Choroid plexus epithelial cell (primary cell): ENCODE results near the gene STARD8.

Experiments
- DNase-seq: peaks from one replicate; pipeline ENCODE4 v3.0.0-alpha.2; 2010; ENCODE audit warnings: low read depth
- H3K4me3 ChIP-seq: 2 replicates; pipeline ENCODE4 v1.5.1; 2011; ENCODE audit warnings: low read depth, mild to moderate bottlenecking, control low read depth, low read length, moderate library complexity
- TF ChIP-seq, protein P1 (sequence below): conservative IDR thresholded peaks from 2 replicates; pipeline ENCODE4 v1.5.1; 2011; ENCODE audit warnings: low read depth, mild to moderate bottlenecking, control low read depth, inconsistent platforms, low read length, moderate library complexity

STARD8 gene

GRCh38 chrX:68671221-68671620 lies 23.8 kb downstream of the STARD8 start:
- no peak for DNase-seq
- no peak overlapping the region for H3K4me3 ChIP-seq
- TF ChIP-seq, protein P1, sequence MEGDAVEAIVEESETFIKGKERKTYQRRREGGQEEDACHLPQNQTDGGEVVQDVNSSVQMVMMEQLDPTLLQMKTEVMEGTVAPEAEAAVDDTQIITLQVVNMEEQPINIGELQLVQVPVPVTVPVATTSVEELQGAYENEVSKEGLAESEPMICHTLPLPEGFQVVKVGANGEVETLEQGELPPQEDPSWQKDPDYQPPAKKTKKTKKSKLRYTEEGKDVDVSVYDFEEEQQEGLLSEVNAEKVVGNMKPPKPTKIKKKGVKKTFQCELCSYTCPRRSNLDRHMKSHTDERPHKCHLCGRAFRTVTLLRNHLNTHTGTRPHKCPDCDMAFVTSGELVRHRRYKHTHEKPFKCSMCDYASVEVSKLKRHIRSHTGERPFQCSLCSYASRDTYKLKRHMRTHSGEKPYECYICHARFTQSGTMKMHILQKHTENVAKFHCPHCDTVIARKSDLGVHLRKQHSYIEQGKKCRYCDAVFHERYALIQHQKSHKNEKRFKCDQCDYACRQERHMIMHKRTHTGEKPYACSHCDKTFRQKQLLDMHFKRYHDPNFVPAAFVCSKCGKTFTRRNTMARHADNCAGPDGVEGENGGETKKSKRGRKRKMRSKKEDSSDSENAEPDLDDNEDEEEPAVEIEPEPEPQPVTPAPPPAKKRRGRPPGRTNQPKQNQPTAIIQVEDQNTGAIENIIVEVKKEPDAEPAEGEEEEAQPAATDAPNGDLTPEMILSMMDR = no peak

DNA sequence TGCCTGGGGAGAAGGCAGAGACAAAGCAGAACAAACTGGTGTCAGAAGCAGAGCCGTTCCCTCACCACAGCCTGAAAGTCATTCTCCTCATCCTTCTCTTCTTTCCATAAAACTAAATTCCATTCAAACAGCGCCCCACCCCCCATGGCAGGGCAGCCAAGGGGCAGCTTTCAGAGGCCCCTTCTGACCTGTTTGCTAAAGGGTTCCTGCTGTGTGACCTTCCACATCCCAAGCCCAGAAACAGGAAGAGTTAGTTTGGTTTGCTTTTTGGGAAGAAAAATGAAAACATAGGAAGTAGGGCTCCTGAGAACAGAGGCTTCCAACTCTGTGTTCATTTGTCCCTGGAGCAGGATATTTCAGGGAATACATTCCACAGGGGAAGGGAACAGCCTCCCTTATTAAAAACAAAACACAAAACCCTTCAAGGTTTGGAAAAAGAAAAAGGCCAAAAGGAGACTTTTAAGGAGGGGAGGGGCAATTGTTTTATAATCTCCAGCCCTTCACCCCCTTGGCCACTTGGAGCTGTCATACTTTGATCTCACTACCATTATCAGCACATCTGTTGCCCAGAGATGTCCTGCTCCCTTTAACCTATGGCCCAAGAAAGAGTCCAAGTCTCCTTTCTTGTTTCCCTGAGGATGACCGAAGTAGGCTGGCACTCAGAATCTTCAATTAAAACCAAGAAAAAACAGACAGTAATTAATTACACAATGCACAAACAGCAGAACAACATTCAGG lies 25.3 kb downstream of the STARD8 start:
- no peak for DNase-seq
- TF ChIP-seq, protein P1 = no peak
- no peak overlapping the region for H3K4me3 ChIP-seq

GRCh38 chrX:68675571-68675970 lies 28.1 kb downstream of the STARD8 start:
- TF ChIP-seq, protein P1 = no peak
- DNase-seq = no peak
- H3K4me3 ChIP-seq = no peak overlapping the region

DNA sequence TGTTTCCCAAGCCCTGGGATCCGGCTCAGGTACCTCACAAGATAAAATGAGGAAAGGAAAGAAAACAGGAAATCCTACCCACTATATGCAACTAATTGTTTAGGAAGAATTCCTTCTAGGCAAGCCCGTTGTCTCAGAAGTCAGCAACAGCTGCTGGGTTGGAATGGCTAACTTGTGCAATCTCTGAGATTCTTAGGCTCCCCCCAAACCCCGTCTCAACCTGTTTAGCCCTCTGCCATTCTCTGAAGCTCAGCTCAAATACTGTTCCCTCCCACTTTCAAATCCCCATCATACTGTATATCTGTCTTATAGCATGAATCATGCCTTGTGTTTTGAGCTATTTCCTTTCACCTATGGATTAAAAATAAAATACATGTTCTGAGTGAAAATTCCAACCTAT lies 28.9 kb downstream of the STARD8 start:
- TF ChIP-seq, protein P1 = no peak
- DNase-seq = no peak
- no peak overlapping the region for H3K4me3 ChIP-seq

GRCh38 chrX:68677998-68678397 lies 30.5 kb downstream of the STARD8 start:
- no peak for DNase-seq
- TF ChIP-seq, protein P1 = no peak
- H3K4me3 ChIP-seq = no peak overlapping the region

- DNase-seq = peak; percentile 76
These were observed 34.0 kb downstream of the STARD8 start for GRCh38 chrX:68681443-68681941.

More at GRCh38 chrX:68681443-68681941, 34.0 kb downstream of the STARD8 start:
- no peak overlapping the region for H3K4me3 ChIP-seq
- TF ChIP-seq, protein P1 = no peak
